NCI-H187 treated with DMSO at 0.1 percent for 48 hours (cell line): ENCODE measurements around the gene PROK1.
A peak's percentile ranks its signal among the peaks of the same experiment; 100 is the strongest.

Source experiments
- DNase-seq: peaks from one replicate; lab custom pipeline; 2025; lab: John Stamatoyannopoulos, UW

Gene PROK1

DNA sequence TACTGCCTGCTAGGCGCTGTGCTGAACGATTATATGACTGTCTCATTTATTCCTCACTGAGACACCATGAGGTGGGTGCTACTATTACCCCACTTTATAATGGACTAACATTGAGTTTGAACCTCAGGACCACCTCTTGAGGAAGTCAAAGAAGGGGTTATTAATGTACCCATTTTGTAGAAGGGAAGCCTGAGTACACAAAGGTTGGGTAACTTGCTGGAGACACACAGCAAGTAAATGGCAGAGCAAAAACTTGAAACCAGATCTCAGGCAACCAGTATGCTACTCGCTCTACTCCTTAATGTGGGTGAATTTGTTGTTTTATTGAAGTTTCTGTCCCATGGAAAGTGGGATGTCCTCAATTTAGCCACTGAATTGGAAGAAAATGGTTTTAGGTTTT, 37.9 kb downstream of the PROK1 start:
- DNase-seq = no peak

DNA sequence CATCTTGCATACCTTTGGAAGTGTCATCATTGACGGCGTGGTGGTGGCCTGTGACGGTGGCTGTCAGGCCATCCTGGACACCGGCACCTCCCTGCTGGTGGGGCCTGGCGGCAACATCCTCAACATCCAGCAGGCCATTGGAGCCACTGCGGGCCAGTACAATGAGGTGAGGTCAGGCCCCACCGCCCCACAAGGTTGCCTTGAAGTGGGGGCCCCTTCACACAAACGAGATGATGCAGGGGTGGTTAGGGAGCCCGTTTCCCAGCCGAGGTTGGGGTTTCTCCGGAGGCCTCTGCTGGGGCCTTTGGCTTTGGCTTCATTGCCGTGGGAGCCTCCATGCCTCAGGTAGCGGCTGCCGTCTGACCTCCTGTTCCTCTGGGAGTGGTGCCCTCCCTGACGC, 38.5 kb downstream of the PROK1 start:
- DNase-seq = no peak

DNA sequence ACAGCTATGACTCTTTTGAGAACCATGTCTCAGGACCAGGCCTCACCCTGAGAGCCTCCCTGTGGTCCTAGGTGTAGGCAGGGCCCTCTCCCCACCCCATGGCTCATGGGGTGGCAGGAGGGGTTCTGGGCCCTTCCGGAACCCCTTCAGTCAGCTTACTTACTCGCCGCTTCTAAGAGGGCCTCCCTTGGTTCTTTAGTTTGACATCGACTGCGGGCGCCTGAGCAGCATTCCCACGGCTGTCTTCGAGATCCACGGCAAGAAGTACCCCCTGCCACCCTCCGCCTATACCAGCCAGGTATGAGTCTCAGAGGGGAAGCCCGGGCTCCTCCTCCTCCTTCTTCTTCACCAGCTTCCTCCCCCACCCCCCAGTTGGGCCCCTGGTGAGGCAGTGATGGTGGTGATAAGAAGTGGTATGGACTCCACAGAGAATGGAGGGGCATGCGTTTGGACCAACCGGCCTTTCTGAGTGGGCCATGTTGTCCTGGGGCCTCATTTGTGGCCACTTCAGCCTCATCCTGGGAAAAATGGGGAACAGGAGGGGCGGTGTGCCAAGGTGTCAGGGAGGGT, 39.1 kb downstream of the PROK1 start:
- no peak for DNase-seq

DNA sequence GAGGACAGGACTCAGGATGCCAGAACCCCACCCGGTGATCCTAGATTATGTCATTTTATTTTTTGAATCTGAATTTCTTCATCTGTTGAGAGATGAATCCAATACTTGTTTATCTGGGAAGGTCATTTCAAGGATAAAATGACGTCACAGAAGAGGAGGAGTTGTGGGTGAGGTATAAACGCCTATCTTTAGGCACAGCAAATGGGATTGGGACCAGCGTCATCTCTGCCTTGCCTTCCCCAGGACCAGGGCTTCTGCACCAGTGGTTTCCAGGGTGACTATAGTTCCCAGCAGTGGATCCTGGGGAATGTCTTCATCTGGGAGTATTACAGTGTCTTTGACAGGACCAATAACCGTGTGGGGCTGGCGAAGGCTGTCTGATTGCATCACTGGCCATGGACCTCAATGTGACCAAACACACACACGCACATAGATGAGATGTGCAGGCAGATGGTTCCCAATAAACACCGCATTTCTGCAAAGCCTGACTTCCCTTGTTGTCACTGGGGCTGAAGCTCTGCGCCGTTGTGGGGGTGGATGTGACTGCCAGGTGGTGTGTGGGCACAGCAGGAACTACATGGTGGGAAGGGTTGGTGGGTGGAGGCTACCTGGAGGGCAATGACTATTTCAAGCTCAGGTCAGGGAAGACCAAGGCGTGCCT, 40.0 kb downstream of the PROK1 start:
- DNase-seq = no peak

DNA sequence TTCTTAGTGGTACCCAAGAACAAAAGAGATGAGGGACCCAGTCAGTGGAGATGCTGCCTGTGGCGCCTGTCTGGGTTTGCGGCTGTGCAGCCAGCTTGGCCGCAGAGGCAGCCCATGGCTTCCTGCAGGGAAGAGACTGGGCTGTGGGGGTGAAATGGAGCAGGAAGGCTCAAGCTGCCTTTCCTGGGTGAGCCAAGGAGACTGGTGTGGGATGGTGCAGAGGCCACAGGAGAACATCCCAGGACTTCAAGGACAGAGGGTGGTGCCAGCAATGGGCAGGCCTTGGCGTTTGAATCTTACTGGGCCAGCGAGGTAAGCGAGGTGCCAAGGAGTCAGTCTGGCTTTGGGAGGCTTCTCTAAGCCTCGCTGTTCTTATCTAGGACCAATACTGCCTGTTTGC, 41.6 kb downstream of the PROK1 start:
- no peak for DNase-seq

DNA sequence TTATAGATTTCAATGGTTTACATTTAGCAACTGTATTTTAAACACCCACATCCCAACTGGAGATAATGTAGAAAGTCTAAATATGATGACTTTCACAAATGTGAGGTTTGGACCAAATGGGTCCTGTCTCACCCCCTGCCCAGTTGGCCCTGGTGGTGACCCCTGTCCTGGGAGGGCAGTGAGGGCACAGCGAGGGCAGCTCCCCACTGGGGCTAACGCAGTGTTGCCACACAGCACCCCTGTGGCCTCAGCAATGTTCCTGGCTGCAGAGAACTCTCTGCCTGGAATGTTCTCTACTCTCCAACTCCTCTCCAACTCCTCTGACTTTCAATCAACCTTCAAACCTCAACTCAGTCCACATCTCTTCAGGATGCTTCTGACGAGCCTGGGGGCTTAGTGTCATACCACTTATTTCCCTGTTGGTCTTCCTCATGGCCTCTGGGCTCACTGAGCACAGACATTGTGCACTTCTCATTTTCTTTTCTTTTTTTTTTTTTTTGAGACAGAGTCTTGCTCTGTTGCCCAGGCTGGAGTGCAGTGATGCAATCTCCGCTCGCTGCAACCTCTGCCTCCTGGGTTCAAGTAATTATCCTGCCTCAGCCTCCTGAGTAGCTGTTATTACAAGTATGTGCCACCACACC, 42.2 kb downstream of the PROK1 start:
- no peak for DNase-seq

DNA sequence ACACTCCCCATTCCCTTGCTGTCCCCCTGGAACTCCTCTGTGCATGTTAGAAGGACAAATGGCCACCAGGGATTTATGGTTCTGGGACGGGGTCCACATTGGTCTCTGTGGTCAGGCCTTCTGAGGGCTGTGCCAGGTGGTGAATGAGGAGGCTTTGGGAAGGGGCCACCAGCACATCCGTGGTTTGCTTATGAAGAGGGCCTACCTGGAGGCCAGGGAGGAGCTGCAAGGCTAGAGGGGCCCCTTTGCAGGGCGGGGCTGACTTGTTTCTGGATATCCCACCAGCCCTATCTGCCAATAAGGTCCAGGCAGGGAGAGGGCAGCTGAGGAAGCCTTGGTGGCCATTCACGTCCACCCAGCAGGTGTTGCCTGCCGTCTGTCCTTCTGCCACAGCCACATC, 43.1 kb downstream of the PROK1 start:
- no peak for DNase-seq

DNA sequence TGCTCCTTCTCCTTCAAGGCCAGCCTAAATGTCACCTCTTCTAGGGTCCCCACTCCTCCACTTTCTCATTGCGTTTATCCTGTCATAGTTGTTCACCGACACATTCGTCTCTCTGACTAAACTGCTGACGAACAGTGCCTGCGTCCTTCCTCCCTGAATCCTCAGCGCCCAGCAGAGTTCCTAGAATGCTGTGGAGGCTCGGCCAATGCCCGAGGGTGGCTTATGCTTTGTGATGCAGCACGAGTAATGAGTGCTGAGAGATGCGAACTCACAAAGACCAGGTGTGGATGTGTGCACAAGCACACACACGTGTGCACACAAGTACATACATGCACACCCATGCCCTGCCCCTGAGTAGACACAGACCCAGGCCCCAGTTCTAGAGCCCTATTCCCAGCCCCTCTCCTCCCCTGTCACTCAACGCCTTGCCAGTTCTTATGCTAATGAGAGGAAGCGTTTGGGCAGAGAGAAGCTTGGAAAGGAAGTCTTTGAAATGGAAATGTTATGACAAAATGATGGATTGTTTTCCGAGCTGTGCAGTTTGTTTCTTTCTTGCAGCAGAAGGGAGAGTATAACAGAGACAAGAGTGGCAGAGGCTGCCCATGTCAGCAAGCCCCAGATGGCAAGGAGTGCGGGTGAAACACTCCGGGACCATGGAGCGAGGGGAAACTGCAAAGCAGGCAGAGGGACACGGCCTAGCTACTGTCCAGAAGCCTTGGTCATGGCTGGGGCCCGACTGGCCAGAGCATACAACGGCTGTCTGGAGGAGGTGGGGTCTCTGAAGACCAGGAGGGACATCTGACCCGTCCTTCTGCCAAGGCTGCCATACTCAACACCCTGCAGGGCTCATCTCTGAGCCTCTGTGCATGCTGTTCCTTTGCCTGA, 43.8 kb downstream of the PROK1 start:
- no peak for DNase-seq

DNA sequence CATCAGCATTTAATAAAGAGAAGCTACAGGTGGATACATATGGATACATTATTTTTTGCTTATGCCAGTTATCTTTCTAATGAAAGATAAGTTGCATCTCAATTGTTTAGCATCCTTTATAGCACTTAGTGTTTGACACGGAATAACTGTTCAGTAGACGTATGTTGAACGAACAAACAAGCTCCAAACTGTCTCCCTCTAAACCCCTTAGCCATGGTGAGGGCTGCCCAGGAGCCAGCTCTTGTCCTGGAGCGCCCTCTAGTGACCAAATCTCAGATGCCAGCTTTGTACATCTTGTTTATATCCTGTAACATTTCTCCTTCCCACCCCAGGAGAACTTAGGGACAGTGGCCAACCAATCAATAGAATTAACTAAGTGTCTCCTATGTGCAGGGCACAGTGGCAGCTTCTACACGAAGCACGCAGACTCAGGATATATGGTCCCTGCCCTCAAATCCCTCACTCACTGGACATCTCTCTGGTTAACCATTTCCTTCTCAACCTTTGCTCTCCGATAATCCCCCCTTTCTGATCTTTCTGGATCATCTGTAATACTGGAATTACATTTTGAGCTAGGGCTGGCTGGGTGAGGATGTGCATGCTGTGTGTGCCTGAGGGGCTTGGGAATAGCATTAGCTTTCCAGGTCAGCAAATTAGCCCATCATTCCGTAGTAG, 45.1 kb downstream of the PROK1 start:
- peak; percentile 27 for DNase-seq

DNA sequence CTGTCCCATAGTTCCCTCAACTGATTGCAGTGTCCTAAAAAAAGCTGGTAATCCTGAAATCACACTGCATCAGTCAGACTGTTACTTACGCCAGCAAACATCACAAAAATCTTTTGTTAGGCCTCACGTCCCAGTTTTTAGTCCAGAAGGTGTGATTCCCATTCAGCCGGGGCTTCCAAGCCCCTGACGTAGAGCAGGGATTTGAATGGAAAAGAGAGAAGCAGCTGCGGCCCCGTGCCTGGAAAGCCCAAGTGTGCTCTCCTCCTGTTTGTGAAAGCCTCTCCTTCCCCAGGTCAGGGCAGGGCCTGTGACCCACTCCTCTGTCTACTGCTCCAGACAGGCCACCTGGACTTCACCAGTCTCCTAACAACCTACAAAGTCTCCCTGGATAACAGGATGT, 47.3 kb downstream of the PROK1 start:
- no peak for DNase-seq

DNA sequence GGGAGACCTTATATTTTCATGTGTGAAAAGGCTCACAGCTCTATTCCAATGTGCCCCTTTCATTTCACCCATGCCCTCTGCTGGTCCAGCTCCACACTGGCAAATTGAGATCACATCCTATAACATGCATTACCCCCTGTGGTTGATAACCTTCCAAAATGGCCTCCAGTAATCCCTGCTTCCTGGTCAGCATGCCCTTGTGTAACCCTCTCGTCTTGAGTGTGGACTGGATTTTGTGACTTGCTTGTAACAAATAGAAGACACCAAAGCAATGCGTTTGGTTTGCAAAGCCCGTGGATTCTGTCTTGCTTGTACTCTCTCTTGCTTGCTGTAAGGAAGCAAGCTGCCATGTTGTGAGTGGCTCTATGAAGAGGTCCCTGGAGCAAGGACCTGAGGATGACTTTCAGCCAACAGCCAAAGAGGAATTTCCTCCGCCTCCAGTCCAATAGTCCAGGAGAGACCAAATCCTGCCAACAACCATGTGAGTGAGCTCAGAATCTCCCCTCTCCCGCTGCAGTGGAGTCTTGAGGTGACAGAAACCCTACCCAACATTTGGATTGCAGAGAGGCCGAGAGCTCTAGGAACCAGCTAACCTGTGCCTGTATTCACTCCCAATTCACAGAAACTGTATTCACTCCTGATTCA, 50.7 kb downstream of the PROK1 start:
- DNase-seq = no peak

DNA sequence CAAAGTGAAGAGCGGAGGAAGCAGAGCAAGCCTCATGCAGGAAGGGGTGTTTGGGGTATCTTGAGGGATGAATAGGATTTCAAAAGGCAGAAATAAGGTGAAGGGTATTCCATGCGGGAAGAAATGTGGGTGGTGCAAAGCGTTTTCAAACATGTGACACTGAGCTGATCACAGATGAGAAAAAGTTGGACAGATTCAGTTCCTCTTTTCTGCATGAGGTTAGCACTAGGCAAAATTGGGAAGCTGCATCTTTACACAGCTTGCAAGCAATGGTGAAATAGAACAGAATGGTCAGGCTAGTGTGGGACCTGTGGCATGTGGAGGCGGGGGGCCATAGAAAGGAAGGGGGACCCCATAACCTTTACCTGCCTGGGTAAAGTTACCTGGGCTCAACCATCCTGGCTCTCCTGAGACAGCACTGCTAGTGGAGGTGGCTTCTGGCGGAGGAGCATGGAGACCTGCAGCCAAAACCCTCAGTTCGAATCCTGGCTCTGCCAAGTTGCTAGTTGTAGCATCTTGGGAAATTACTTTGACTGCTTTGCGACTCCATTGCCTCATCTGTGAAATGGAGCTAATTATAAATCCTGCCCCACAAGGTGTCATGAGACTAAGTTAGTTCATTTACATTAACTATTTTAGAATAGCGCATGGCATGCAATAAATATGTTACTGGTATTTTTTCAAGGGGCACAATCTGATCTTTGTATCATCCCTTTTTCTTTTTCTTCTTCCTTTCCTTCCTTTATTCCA, 51.6 kb downstream of the PROK1 start:
- no peak for DNase-seq

DNA sequence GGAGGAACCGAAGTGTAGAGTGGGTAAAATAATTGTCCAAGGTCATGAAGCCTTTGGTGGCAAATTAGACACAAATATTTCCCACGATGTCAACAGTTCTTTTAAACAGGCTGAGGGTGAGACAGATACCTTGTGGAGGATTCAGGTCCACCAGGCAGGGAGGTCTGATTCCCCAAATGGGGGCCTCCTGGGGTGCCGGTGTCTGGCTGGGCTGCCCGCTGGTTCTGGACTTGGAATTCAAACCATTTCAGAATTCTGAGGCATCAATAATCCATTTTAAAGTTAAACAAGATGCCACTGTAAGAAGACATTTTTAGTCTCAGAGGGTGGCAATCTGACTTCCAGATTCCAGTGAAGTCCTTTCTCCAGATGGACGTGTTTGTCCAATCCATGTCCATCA, 52.5 kb downstream of the PROK1 start:
- DNase-seq = no peak

DNA sequence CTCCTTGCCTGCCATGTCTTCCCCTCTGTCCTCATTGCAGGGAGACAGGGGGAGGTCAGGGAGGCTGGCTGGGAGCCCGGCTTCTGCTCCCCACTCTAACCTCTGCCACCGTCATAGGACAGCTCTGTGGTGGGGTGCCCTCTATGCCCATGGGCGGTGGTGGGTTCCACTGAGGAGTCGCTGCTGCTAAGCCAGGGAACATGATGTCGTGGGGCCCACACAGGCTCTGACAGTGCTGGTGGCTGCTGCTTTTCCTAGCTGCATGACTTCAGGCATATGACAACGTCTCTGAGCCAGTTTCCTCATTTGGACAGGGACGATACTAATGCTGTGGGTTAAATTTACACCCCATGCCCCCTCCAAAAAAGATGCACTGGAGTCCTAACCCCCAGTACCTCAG, 53.3 kb downstream of the PROK1 start:
- DNase-seq = no peak

DNA sequence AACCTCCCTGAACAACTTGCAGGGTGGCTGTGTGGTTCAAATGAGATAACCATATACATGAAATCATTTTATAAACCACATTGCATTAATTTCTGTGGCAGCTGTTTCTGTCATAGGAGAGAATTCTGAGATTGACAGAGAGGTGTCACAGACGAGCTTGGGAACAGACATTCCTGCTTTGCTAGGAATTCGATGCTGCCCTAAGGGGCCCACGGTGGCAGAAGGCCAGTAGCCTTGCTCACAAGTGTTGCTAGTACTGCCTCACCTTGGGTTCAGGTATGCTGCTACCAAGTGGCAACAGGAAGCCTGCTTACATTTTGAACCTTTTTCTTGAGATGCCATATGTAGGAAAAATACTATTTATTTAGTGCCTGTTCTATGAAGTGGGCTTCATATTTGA, 54.6 kb downstream of the PROK1 start:
- no peak for DNase-seq

DNA sequence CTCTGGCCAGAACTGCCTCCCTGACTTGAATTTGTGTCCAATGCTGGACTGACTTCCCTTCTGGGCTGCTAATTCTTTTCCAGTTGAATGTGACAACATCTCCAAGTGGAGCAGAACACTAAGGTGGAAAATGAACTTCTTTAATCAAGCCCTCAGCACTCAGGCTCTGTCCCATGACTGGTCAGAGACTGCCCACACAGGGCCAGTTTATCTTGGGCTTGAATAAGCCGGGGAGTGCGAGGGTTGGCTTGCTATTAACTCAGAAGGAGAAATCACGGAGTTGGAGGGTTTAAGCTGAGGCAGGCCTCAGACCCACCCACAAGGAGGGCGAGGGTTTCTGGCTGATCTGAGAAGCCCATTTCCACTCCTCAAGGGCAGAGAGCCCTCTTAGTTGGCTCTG, 55.6 kb downstream of the PROK1 start:
- DNase-seq = no peak
